HG03064 (cell line): Measurements from ENCODE around the gene MAT2B.
A peak's percentile ranks its signal among the peaks of the same experiment; 100 is the strongest.

Experiments
- ATAC-seq: cut with Tn5 transposase; IDR thresholded peaks from one replicate; pipeline ENCODE4 v1.9.1; 2021; ENCODE audit warnings: low read depth; ENCODE audit not compliant: unreplicated experiment

MAT2B gene

GRCh38 chr5:163505368-163506094 is at the start of gene MAT2B:
Gene MAT2B (plus strand): TSS chr5:163505619. CDS start chr5:163505687, 68 bp downstream.
- ATAC-seq, result peak; percentile 88

- ATAC-seq, result no peak
Measured at GRCh38 chr5:163456029-163456589, 49.3 kb upstream of the MAT2B start.

- ATAC-seq, result no peak
Measured at GRCh38 chr5:163456840-163457239, 48.6 kb upstream of the MAT2B start.

GRCh38 chr5:163458778-163459385 is 46.5 kb upstream of the MAT2B start:
- no peak for ATAC-seq

GRCh38 chr5:163459462-163459818 is 46.0 kb upstream of the MAT2B start:
- ATAC-seq, result peak; percentile 5

- peak; percentile 74 for ATAC-seq
Measured at GRCh38 chr5:163459819-163460561, 45.4 kb upstream of the MAT2B start, which contains the start of gene NUDCD2. Gene NUDCD2 (minus strand): TSS chr5:163460102. CDS start chr5:163460050, 52 bp downstream.

DNA sequence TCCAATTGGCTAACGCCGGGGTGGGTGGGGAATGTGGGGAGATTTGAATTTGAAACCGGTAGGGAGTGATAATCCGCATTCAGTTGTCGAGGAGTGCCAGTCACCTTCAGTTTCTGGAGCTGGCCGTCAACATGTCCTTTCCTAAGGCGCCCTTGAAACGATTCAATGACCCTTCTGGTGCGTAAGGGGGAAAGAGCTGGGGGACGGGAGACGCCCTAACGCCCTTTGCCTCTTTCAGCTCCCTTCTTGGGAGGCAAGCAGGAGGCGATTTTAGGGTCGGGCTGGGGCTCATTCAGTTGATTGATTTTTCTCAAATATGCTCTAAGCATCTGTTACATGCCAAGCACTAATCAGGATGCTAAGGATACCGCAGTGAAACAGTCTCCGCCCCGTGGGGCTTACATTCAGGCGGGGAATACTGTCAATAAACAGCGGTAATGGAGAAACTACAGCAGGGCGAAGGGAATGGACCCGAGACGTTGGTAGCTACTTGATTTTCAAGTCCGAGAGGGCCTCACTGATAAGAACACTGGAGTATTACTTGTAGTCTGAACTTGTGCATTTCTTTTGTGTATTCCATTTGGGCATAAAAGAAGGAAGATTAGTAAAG is 44.8 kb upstream of the MAT2B start, which contains the start of gene HMMR:
HMMR (plus strand) TSS at position 71 of the 610 bp plus-strand sequence; CDS start at position 132, 61 bp downstream.
- ATAC-seq, result no peak

- ATAC-seq, result no peak
Measured at GRCh38 chr5:163463063-163463435, 42.4 kb upstream of the MAT2B start.

GRCh38 chr5:163467682-163468081 is 37.7 kb upstream of the MAT2B start:
- ATAC-seq, result no peak

DNA sequence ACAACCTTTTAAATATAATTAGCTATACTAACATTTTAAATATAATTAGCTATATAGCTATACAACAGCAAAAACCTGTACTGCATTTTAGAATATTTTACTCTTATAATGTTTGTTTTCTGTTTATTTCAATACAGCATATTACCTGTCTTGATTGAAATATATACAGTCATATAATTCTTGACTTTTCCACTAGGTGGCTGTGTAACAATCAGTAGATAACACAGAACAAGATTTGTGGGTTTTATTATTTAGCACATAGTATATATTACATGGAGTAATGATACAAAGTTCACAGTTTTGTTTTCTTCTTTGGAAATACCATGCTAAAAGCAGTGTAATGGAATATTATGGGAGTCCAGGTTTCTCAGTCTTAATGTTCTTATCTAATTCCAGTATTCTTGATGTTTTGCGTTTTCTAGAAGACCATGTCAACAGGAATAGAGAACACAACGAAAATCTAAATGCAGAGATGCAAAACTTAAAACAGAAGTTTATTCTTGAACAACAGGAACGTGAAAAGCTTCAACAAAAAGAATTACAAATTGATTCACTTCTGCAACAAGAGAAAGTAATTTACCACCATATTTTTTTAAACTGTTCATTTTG is 31.7 kb upstream of the MAT2B start:
- no peak for ATAC-seq

DNA sequence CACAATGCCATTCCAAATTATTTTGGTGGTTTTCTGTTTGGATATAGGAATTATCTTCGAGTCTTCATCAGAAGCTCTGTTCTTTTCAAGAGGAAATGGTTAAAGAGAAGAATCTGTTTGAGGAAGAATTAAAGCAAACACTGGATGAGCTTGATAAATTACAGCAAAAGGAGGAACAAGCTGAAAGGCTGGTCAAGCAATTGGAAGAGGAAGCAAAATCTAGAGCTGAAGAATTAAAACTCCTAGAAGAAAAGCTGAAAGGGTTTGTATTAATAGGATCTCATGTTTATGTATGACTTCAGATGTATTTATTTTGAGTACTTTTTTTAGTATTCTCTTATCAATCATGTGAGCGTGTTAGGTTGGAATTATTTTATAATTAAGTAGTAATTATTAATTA is 30.0 kb upstream of the MAT2B start:
- no peak for ATAC-seq

GRCh38 chr5:163478126-163478981 is 27.1 kb upstream of the MAT2B start:
- no peak for ATAC-seq

GRCh38 chr5:163478982-163479271 is 26.5 kb upstream of the MAT2B start:
- ATAC-seq, result no peak

- ATAC-seq, result no peak
Measured at GRCh38 chr5:163489055-163489744, 16.2 kb upstream of the MAT2B start.

GRCh38 chr5:163489745-163490075 is 15.7 kb upstream of the MAT2B start:
- no peak for ATAC-seq

- ATAC-seq, result no peak
Measured at GRCh38 chr5:163496286-163496685, 9.1 kb upstream of the MAT2B start.

- ATAC-seq, result no peak
Measured at GRCh38 chr5:163497315-163497714, 8.1 kb upstream of the MAT2B start.

DNA sequence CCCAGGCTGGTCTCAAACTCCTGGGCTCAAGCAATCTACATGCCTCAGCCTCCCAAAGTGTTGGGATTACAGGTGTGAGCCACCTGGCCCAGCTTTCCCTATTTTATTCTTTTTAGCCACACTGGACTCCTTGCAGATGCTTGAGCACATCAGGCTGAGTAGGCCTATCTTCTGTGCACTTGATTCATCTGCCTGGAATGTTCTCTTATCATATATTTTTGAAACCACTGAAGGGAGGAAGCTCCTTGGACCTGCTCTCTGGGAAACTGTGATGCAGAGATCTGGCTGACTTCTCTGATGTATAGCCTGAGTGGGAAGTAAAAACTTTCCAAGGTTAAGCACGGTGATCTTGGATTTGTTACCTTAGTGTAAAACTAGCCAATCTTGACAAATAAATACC is 6.5 kb upstream of the MAT2B start:
- no peak for ATAC-seq

DNA sequence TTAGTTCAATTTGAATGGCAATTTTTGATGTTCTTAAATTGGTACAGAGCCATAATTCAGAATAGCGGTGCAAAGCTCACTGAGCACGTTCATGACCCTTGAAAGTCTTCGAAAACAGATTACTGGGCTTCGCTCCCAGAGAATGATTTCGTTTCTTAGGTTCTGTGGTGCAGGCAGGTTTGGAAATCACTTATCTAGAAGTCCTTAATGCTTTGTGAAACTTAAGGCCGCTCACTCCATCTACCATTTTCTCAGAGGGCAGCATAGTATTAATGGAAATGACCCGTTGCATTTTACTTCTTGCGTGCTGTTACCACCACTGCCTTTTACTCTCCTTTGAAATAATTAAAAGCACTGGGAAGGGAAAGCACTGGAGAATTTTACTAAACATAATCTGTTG is 2.9 kb upstream of the MAT2B start:
- ATAC-seq, result no peak
